GM23338 (cell line): ENCODE measurements around the gene SLC35E2B. TPM values are rescaled to one million over a fixed set of nuclear protein-coding genes. Genes with fewer than 3 reads are reported as not detected.

ENCODE experiments used
- ATAC-seq: fragments of 200-7000 bp; cut with Tn5 transposase; 3 replicates; pipeline ENCODE4 v1.9.1; 2020
- DNase-seq: peaks from one replicate; pipeline ENCODE4 v3.0.0-alpha.2; 2015; ENCODE audit warnings: low spot score
- H2AFZ ChIP-seq: fragments of 200-600 bp; sonication (generic); 2 replicates; pipeline ENCODE4 v1.8.0; 2016; ENCODE audit warnings: antibody characterized with exemption, mild to moderate bottlenecking, moderate library complexity
- H3F3A ChIP-seq: fragments of 200-600 bp; sonication (generic); replicated peaks from 2 replicates; pipeline ENCODE4 v1.8.0; 2017; ENCODE audit warnings: antibody characterized with exemption, mixed run types, low read depth
- H3K27ac ChIP-seq: fragments of 200-600 bp; sonication (generic); 2 replicates; pipeline ENCODE4 v1.6.1; 2016; ENCODE audit warnings: low read depth
- H3K27me3 ChIP-seq: fragments of 200-600 bp; sonication (generic); 2 replicates; pipeline ENCODE4 v1.8.0; 2016; ENCODE audit warnings: mild to moderate bottlenecking, mixed run types, moderate library complexity; ENCODE audit not compliant: insufficient read depth
- H3K36me3 ChIP-seq: fragments of 200-600 bp; sonication (generic); 2 replicates; pipeline ENCODE4 v1.8.0; 2016; ENCODE audit warnings: mild to moderate bottlenecking; ENCODE audit not compliant: insufficient read depth
- H3K4me1 ChIP-seq: fragments of 200-600 bp; sonication (generic); 2 replicates; pipeline ENCODE4 v1.8.0; 2016; ENCODE audit warnings: mild to moderate bottlenecking, moderate library complexity; ENCODE audit not compliant: insufficient read depth
- H3K4me2 ChIP-seq: fragments of 200-600 bp; sonication (generic); 2 replicates; pipeline ENCODE4 v1.7.1; 2017; ENCODE audit warnings: mixed run types
- H3K4me3 ChIP-seq: fragments of 200-600 bp; sonication (generic); 2 replicates; pipeline ENCODE4 v1.6.1; 2016; ENCODE audit warnings: mixed run types
- H3K79me2 ChIP-seq: fragments of 200-600 bp; sonication (generic); replicated peaks from 2 replicates; pipeline ENCODE4 v1.8.0; 2017; ENCODE audit warnings: mild to moderate bottlenecking; ENCODE audit not compliant: insufficient read depth
- H3K9me2 ChIP-seq: fragments of 200-600 bp; sonication (generic); 2 replicates; pipeline ENCODE4 v1.8.0; 2017; ENCODE audit not compliant: insufficient read depth
- H4K20me1 ChIP-seq: fragments of 200-600 bp; sonication (generic); replicated peaks from 2 replicates; pipeline ENCODE4 v1.8.0; 2017; ENCODE audit warnings: mild to moderate bottlenecking; ENCODE audit not compliant: insufficient read depth
- H3K27ac Mint-ChIP-seq: 2 replicates; pipeline ENCODE4 v1.8.0; 2020; ENCODE audit warnings: inconsistent platforms, mild to moderate bottlenecking, moderate library complexity, mixed read lengths
- H3K27me3 Mint-ChIP-seq: 3 replicates; pipeline ENCODE4 v1.8.0; 2022; ENCODE audit warnings: low read depth, mild to moderate bottlenecking, moderate library complexity, mixed read lengths, inconsistent platforms; ENCODE audit not compliant: insufficient read depth, poor library complexity
- H3K36me3 Mint-ChIP-seq: 3 replicates; pipeline ENCODE4 v1.8.0; 2021; ENCODE audit warnings: low read depth, mild to moderate bottlenecking, inconsistent platforms, moderate library complexity, mixed read lengths
- H3K4me1 Mint-ChIP-seq: 3 replicates; pipeline ENCODE4 v1.8.0; 2020; ENCODE audit warnings: mild to moderate bottlenecking, inconsistent platforms, mixed read lengths
- H3K4me3 Mint-ChIP-seq: 3 replicates; pipeline ENCODE4 v1.8.0; 2021; ENCODE audit warnings: moderate library complexity, mild to moderate bottlenecking, inconsistent platforms, mixed read lengths
- H3K9me3 Mint-ChIP-seq: 3 replicates; pipeline ENCODE4 v1.8.0; 2020; ENCODE audit warnings: moderate library complexity, mild to moderate bottlenecking, inconsistent platforms, mixed read lengths
- NANOG ChIP-seq: IDR thresholded peaks from 2 replicates; pipeline ENCODE4 v1.6.1; 2016; ENCODE audit warnings: antibody characterized with exemption, borderline replicate concordance
- POLR2AphosphoS5 ChIP-seq: IDR thresholded peaks from 2 replicates; pipeline ENCODE4 v1.6.1; 2016; ENCODE audit warnings: antibody characterized with exemption, low read depth
- ZNF114 ChIP-seq: fragments of 250-450 bp; sonication (Bioruptor Pico); IDR thresholded peaks from 2 replicates; pipeline ENCODE4 v1.5.0; 2020; ENCODE audit warnings: mild to moderate bottlenecking, moderate library complexity
- ZNF331 ChIP-seq: fragments of 250-450 bp; sonication (Bioruptor Pico); IDR thresholded peaks from 2 replicates; pipeline ENCODE4 v1.5.0; 2020; ENCODE audit warnings: low read depth, mild to moderate bottlenecking, moderate library complexity
- polyA plus RNA-seq: library from polyadenylated mRNA; unstranded; fragments of >200 nt; fragmentation: Nextera tagmentation; extraction: Ambion mirVana; gene quantifications from 2 replicates; pipeline ENCODE4 v1.2.1, GENCODE V29; 2016
- total RNA-seq: library from RNA; depleted of rRNA; stranded (reverse); fragments of >200 nt; shearing (Covaris generic); gene quantifications from 2 replicates; pipeline ENCODE4 v1.2.3, GENCODE V29; 2014
- TF ChIP-seq, protein P1 (sequence below): fragments of 250-450 bp; sonication (Bioruptor Pico); IDR thresholded peaks from 2 replicates; pipeline ENCODE4 v1.5.0; 2020; ENCODE audit warnings: mild to moderate bottlenecking, moderate library complexity

The SLC35E2B gene
- total and polyA plus RNA-seq, 2 experiments from 2014 or later = 16.8 to 63.0 TPM

DNA sequence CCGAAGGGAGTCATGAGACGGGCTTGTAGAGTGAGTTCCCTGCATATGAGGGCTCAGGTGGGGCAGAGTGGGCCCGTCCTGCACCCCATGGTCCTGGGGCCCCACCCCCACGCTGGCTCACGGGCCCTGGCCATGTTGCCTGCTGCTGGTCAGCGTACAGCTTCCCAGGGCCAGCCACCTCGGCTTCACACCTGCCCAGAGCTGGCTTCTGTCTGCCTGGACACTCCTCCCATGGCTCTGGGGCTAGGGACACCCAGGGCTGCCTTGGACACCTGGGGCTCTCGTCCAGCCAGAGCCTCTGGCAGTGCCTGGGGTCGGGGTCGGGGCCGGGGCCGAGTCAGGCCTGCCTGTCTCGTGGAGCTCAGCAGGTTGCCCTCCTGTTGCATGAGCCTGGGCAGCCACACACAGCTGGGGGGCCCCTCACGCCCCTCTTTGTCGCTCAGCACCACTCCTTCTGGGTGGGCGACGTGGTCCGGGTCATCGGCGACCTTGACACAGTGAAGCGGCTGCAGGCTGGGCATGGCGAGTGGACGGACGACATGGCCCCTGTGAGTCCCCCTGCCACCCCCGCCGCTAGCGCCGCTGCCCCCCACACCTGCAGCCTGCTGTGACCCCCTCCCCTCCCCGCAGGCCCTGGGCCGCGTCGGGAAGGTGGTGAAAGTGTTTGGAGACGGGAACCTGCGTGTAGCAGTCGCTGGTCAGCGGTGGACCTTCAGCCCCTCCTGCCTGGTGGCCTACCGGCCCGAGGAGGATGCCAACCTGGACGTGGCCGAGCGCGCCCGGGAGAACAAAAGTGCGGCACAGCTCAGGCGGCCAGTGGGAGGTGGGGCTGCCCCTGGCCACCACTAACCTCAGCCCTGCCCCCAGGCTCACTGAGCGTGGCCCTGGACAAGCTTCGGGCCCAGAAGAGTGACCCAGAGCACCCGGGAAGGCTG lies 66.1 kb downstream of the SLC35E2B start:
- no peaks in the 10 kb centered on the region for H3K9me2 ChIP-seq
- TF ChIP-seq ZNF114 (no peak), ZNF331 (CRISPR knock-in tag) (no peak), NANOG (no peak), POLR2AphosphoS5 (no peak)
- TF ChIP-seq, protein P1, sequence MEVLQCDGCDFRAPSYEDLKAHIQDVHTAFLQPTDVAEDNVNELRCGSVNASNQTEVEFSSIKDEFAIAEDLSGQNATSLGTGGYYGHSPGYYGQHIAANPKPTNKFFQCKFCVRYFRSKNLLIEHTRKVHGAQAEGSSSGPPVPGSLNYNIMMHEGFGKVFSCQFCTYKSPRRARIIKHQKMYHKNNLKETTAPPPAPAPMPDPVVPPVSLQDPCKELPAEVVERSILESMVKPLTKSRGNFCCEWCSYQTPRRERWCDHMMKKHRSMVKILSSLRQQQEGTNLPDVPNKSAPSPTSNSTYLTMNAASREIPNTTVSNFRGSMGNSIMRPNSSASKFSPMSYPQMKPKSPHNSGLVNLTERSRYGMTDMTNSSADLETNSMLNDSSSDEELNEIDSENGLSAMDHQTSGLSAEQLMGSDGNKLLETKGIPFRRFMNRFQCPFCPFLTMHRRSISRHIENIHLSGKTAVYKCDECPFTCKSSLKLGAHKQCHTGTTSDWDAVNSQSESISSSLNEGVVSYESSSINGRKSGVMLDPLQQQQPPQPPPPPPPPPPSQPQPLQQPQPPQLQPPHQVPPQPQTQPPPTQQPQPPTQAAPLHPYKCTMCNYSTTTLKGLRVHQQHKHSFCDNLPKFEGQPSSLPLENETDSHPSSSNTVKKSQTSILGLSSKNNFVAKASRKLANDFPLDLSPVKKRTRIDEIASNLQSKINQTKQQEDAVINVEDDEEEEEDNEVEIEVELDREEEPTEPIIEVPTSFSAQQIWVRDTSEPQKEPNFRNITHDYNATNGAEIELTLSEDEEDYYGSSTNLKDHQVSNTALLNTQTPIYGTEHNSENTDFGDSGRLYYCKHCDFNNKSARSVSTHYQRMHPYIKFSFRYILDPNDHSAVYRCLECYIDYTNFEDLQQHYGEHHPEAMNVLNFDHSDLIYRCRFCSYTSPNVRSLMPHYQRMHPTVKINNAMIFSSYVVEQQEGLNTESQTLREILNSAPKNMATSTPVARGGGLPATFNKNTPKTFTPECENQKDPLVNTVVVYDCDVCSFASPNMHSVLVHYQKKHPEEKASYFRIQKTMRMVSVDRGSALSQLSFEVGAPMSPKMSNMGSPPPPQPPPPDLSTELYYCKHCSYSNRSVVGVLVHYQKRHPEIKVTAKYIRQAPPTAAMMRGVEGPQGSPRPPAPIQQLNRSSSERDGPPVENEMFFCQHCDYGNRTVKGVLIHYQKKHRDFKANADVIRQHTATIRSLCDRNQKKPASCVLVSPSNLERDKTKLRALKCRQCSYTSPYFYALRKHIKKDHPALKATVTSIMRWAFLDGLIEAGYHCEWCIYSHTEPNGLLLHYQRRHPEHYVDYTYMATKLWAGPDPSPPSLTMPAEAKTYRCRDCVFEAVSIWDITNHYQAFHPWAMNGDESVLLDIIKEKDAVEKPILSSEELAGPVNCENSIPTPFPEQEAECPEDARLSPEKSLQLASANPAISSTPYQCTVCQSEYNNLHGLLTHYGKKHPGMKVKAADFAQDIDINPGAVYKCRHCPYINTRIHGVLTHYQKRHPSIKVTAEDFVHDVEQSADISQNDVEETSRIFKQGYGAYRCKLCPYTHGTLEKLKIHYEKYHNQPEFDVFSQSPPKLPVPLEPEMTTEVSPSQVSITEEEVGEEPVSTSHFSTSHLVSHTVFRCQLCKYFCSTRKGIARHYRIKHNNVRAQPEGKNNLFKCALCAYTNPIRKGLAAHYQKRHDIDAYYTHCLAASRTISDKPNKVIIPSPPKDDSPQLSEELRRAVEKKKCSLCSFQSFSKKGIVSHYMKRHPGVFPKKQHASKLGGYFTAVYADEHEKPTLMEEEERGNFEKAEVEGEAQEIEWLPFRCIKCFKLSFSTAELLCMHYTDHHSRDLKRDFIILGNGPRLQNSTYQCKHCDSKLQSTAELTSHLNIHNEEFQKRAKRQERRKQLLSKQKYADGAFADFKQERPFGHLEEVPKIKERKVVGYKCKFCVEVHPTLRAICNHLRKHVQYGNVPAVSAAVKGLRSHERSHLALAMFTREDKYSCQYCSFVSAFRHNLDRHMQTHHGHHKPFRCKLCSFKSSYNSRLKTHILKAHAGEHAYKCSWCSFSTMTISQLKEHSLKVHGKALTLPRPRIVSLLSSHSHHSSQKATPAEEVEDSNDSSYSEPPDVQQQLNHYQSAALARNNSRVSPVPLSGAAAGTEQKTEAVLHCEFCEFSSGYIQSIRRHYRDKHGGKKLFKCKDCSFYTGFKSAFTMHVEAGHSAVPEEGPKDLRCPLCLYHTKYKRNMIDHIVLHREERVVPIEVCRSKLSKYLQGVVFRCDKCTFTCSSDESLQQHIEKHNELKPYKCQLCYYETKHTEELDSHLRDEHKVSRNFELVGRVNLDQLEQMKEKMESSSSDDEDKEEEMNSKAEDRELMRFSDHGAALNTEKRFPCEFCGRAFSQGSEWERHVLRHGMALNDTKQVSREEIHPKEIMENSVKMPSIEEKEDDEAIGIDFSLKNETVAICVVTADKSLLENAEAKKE (CRISPR knock-in tag) = no peak
- no peaks in the 10 kb centered on the region for H3K4me1 ChIP-seq
- peaks cover 10% of the 10 kb centered on the region for H3K27me3 ChIP-seq
- DNase-seq (no peak), ATAC-seq (no peak)
- no peak overlapping the region for H3K4me3 Mint-ChIP-seq
- H3F3A ChIP-seq = 0 out of 2 replicates have a peak, but pooled peaks cover 3% of the 10 kb centered on the region
- H2AFZ ChIP-seq = no peak overlapping the region
- no peak overlapping the region for H3K27ac Mint-ChIP-seq
- no peaks in the 10 kb centered on the region; the same call in 1 of the 3 replicates for H3K9me3 Mint-ChIP-seq
- no peaks in the 10 kb centered on the region for H3K36me3 Mint-ChIP-seq
- no peak overlapping the region for H3K4me2 ChIP-seq
- H3K27ac ChIP-seq = no peak overlapping the region
- no peaks in the 10 kb centered on the region; the same call in 2 of the 3 replicates for H3K4me1 Mint-ChIP-seq
- no peaks in the 10 kb centered on the region for H3K36me3 ChIP-seq
- H3K79me2 ChIP-seq = no peaks in the 10 kb centered on the region
- H4K20me1 ChIP-seq = no peaks in the 10 kb centered on the region
- H3K27me3 Mint-ChIP-seq = peaks cover 14% of the 10 kb centered on the region
- H3K4me3 ChIP-seq = no peak overlapping the region
